Nephron progenitor cell (in vitro differentiated cells): Measurements from ENCODE around the gene GRIA2.

Experiments used
- DNase-seq: peaks from one replicate; pipeline ENCODE4 v3.0.0; 2021
- H3K27ac Mint-ChIP-seq: 2 replicates; pipeline ENCODE4 v1.8.0; 2021; ENCODE audit warnings: mild to moderate bottlenecking, moderate library complexity, mixed read lengths
- H3K27me3 Mint-ChIP-seq: 2 replicates; pipeline ENCODE4 v1.8.0; 2021; ENCODE audit warnings: mild to moderate bottlenecking, low read depth, mixed read lengths; ENCODE audit not compliant: poor library complexity
- H3K36me3 Mint-ChIP-seq: 2 replicates; pipeline ENCODE4 v1.8.0; 2021; ENCODE audit warnings: low read depth, mixed read lengths
- H3K4me1 Mint-ChIP-seq: 2 replicates; pipeline ENCODE4 v1.8.0; 2021; ENCODE audit warnings: mixed read lengths
- H3K4me3 Mint-ChIP-seq: 2 replicates; pipeline ENCODE4 v1.8.0; 2021; ENCODE audit warnings: mild to moderate bottlenecking, moderate library complexity, mixed read lengths
- H3K9me3 Mint-ChIP-seq: 2 replicates; pipeline ENCODE4 v1.8.0; 2021; ENCODE audit warnings: mild to moderate bottlenecking, moderate library complexity, mixed read lengths
- CTCF ChIP-seq: fragments of 200-600 bp; sonication (generic); IDR thresholded peaks from 2 replicates; pipeline ENCODE4 v1.5.0; 2021; ENCODE audit warnings: antibody characterized with exemption

GRIA2 gene

GRCh38 chr4:157287445-157287844 is 66.9 kb downstream of the GRIA2 start:
- Mint-ChIP-seq H3K4me1 (no peaks in the 10 kb centered on the region), H3K9me3 (no peaks in the 10 kb centered on the region), H3K27ac (no peak overlapping the region), H3K4me3 (no peak overlapping the region), H3K36me3 (no peaks in the 10 kb centered on the region), H3K27me3 (peaks cover 1% of the 10 kb centered on the region)
- TF ChIP-seq CTCF, result no peak
- DNase-seq, result no peak

GRCh38 chr4:157290622-157291021 is 70.1 kb downstream of the GRIA2 start:
- TF ChIP-seq CTCF, result no peak
- no peak for DNase-seq
- Mint-ChIP-seq H3K4me3 (no peak overlapping the region), H3K4me1 (no peaks in the 10 kb centered on the region), H3K36me3 (no peaks in the 10 kb centered on the region), H3K9me3 (no peaks in the 10 kb centered on the region), H3K27ac (no peak overlapping the region), H3K27me3 (no peaks in the 10 kb centered on the region)

- no peaks in the 10 kb centered on the region for H3K4me1 Mint-ChIP-seq
- H3K27me3 Mint-ChIP-seq, result no peaks in the 10 kb centered on the region
- H3K27ac Mint-ChIP-seq, result no peak overlapping the region
- H3K36me3 Mint-ChIP-seq, result no peaks in the 10 kb centered on the region
- no peak for DNase-seq
- no peak overlapping the region for H3K4me3 Mint-ChIP-seq
- no peaks in the 10 kb centered on the region for H3K9me3 Mint-ChIP-seq
- TF ChIP-seq CTCF, result no peak
Measured at GRCh38 chr4:157291071-157291470, 70.5 kb downstream of the GRIA2 start.

- Mint-ChIP-seq H3K27me3 (no peaks in the 10 kb centered on the region), H3K36me3 (no peaks in the 10 kb centered on the region), H3K4me3 (no peak overlapping the region), H3K27ac (no peak overlapping the region), H3K9me3 (no peaks in the 10 kb centered on the region), H3K4me1 (no peaks in the 10 kb centered on the region)
- no peak for TF ChIP-seq CTCF
- DNase-seq, result no peak
Measured at GRCh38 chr4:157293673-157294072, 73.1 kb downstream of the GRIA2 start.

- no peak for DNase-seq
- Mint-ChIP-seq H3K4me1 (no peaks in the 10 kb centered on the region), H3K27me3 (no peaks in the 10 kb centered on the region), H3K36me3 (no peaks in the 10 kb centered on the region), H3K4me3 (no peak overlapping the region), H3K27ac (no peak overlapping the region), H3K9me3 (no peaks in the 10 kb centered on the region)
- no peak for TF ChIP-seq CTCF
Measured at GRCh38 chr4:157294575-157294974, 74.0 kb downstream of the GRIA2 start.

GRCh38 chr4:157300701-157301100 is 80.2 kb downstream of the GRIA2 start:
- no peak for DNase-seq
- H3K36me3 Mint-ChIP-seq, result no peaks in the 10 kb centered on the region
- H3K27me3 Mint-ChIP-seq, result peaks cover 12% of the 10 kb centered on the region
- no peaks in the 10 kb centered on the region for H3K4me1 Mint-ChIP-seq
- no peak overlapping the region for H3K4me3 Mint-ChIP-seq
- no peak for TF ChIP-seq CTCF
- no peak overlapping the region for H3K27ac Mint-ChIP-seq
- H3K9me3 Mint-ChIP-seq, result no peaks in the 10 kb centered on the region
